Testis (tissue), 2 donors: ENCODE results near the gene DTNB.
"Not testable (repeated sequence)": the region's sequence is repeated elsewhere in the genome, so short reads cannot be mapped to it uniquely, and the experiment has no call there.

Experiments
- POLR2A ChIP-seq: fragments of 450-650 bp; IDR thresholded peaks from one replicate; pipeline ENCODE4 v1.6.1; 2017; ENCODE audit warnings: antibody characterized with exemption, mild to moderate bottlenecking, moderate library complexity
- TF ChIP-seq, protein P1 (sequence below), 3 experiments: fragments of 450-650 bp in 2 of 3; fragments of 200-600 bp in 1 of 3; sonication (generic) in 1 of 3; IDR thresholded peaks; one replicate each; pipeline ENCODE4 v1.5.1; 2016 to 2019; ENCODE audit warnings: antibody characterized with exemption in 3 of 3, mild to moderate bottlenecking in 2 of 3, moderate library complexity in 1 of 3

DNA sequence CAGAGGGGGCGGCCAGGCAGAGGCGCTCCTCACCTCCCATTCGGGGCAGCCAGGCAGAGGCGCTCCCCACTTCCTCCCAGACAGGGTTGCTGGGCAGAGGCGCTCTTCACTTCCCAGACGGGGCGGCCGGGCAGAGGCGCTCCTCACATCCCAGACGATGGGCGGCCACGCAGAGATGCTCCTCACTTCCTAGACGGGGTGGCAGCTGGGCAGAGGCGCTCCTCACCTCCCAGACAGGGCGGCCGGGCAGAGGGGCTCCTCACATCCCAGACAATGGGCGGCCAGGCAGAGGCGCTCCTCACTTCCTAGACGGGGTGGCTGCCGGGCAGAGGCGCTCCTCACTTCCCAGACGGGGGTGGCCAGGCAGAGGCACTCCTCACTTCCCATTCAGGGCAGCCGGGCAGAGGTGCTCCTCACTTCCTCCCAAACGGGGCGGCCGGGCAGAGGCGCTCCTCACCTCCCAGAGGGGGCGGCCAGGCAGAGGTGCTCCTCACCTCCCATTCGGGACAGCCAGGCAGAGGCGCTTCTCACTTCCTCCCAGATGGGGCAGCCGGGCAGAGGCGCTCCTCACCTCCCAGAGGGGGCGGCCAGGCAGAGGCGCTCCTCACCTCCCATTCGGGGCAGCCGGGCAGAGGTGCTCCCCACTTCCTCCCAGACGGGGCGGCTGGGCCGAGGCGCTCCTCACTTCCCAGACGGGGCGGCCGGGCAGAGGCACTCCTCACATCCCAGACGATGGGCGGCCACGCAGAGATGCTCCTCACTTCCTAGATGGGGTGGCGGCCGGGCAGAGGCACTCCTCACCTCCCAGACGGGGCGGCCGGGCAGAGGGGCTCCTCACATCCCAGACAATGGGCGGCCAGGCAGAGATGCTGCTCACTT, 137.7 kb downstream of the DTNB start:
- TF ChIP-seq, protein P1, sequence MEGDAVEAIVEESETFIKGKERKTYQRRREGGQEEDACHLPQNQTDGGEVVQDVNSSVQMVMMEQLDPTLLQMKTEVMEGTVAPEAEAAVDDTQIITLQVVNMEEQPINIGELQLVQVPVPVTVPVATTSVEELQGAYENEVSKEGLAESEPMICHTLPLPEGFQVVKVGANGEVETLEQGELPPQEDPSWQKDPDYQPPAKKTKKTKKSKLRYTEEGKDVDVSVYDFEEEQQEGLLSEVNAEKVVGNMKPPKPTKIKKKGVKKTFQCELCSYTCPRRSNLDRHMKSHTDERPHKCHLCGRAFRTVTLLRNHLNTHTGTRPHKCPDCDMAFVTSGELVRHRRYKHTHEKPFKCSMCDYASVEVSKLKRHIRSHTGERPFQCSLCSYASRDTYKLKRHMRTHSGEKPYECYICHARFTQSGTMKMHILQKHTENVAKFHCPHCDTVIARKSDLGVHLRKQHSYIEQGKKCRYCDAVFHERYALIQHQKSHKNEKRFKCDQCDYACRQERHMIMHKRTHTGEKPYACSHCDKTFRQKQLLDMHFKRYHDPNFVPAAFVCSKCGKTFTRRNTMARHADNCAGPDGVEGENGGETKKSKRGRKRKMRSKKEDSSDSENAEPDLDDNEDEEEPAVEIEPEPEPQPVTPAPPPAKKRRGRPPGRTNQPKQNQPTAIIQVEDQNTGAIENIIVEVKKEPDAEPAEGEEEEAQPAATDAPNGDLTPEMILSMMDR (IDR thresholded peaks at IDR 0.05) = not testable (repeated sequence)
- TF ChIP-seq POLR2A = not testable (repeated sequence)
